Osteocyte (in vitro differentiated cells): ENCODE measurements around the gene TLNRD1. TPM values are rescaled to one million over a fixed set of nuclear protein-coding genes. Genes with fewer than 3 reads are reported as not detected.

Experiments
- DNase-seq: peaks from one replicate; pipeline ENCODE4 v3.0.0; 2021; ENCODE audit warnings: mixed read lengths; ENCODE audit not compliant: unreplicated experiment; ENCODE audit errors: extremely low spot score
- H3K27ac Mint-ChIP-seq: one replicate; pipeline ENCODE4 v1.8.0; 2021; ENCODE audit warnings: mild to moderate bottlenecking, mixed read lengths; ENCODE audit not compliant: unreplicated experiment
- H3K27me3 Mint-ChIP-seq: one replicate; pipeline ENCODE4 v1.8.0; 2021; ENCODE audit warnings: mixed read lengths; ENCODE audit not compliant: unreplicated experiment
- H3K36me3 Mint-ChIP-seq: one replicate; pipeline ENCODE4 v1.8.0; 2021; ENCODE audit warnings: mixed read lengths; ENCODE audit not compliant: unreplicated experiment
- H3K4me1 Mint-ChIP-seq: one replicate; pipeline ENCODE4 v1.8.0; 2021; ENCODE audit warnings: mixed read lengths; ENCODE audit not compliant: unreplicated experiment
- H3K4me3 Mint-ChIP-seq: one replicate; pipeline ENCODE4 v1.8.0; 2021; ENCODE audit warnings: mild to moderate bottlenecking, moderate library complexity, mixed read lengths; ENCODE audit not compliant: unreplicated experiment
- H3K9me3 Mint-ChIP-seq: one replicate; pipeline ENCODE4 v1.8.0; 2021; ENCODE audit warnings: mixed read lengths; ENCODE audit not compliant: unreplicated experiment
- total RNA-seq: library from RNA; stranded (reverse); gene quantifications from 2 replicates; pipeline ENCODE4 v1.2.1, GENCODE V29; 2021
- TF ChIP-seq, protein P1 (sequence below): fragments of 200-600 bp; sonication (generic); IDR thresholded peaks from 2 replicates; pipeline ENCODE4 v1.5.0; 2021; ENCODE audit warnings: antibody characterized with exemption, mild to moderate bottlenecking, moderate library complexity

The TLNRD1 gene
- total RNA-seq, 1 donor from 2014 or later, result 10.6 TPM

DNA sequence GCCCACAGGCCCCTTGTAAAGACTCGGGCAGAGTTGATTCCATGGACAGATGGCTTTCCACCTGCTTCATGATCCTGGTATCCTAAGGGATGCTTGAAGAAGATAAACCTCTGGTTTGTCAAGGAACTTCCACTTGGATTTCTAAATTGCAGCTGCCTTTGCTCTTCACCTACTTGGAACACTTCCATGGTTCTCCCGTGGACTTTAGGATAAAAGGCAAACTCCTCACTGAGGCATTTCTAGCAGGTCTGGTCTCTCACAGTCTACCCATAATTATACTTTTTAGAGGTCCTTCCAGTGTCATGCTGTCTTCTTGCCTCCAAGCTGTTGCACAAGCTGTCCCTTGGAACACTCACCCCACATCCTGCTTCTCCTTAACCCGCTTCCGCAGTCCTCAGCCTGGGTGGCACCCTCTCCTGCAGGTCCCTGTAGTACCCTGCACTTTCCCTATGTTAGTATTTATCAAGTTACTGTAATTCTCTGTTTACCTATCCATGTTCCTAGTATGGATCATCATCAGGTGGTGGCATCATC lies 12.7 kb downstream of the TLNRD1 start:
- no peak for DNase-seq
- no peaks in the 10 kb centered on the region for H3K27me3 Mint-ChIP-seq
- H3K9me3 Mint-ChIP-seq, result no peaks in the 10 kb centered on the region
- H3K27ac Mint-ChIP-seq, result no peak overlapping the region
- H3K36me3 Mint-ChIP-seq, result no peaks in the 10 kb centered on the region
- TF ChIP-seq, protein P1, sequence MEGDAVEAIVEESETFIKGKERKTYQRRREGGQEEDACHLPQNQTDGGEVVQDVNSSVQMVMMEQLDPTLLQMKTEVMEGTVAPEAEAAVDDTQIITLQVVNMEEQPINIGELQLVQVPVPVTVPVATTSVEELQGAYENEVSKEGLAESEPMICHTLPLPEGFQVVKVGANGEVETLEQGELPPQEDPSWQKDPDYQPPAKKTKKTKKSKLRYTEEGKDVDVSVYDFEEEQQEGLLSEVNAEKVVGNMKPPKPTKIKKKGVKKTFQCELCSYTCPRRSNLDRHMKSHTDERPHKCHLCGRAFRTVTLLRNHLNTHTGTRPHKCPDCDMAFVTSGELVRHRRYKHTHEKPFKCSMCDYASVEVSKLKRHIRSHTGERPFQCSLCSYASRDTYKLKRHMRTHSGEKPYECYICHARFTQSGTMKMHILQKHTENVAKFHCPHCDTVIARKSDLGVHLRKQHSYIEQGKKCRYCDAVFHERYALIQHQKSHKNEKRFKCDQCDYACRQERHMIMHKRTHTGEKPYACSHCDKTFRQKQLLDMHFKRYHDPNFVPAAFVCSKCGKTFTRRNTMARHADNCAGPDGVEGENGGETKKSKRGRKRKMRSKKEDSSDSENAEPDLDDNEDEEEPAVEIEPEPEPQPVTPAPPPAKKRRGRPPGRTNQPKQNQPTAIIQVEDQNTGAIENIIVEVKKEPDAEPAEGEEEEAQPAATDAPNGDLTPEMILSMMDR, result no peak
- H3K4me1 Mint-ChIP-seq, result peaks cover 4% of the 10 kb centered on the region
- H3K4me3 Mint-ChIP-seq, result no peak overlapping the region

DNA sequence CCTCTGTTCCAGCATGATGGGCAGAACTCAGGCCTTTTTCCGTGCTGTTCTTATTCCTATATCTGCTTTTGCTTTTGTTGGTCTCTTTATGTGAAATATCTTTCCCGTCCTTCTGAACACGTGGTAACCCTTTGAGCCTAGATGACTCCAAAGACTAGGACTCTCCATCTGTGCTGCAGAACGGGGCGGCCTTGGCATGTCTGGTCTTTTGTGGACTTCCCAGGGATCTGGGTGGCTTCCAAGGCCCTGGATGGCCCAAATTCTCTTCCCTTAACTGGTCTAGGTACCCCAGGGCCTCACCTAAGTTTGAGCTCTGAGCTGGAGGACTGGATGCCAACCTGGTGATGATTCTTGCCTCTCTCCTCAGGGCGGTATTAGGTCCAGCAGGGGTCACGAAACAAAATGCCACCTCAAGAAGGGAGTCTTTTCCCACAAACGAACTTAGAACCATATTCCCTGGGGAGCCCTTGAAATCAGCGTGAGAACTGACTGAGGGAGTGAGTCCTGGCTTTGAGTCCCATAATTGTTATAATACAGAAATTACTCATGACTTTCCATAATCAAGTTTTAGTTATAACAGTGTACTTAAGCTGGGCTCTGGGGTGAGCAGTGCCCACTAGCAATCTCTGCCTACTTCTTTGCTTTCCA lies 13.8 kb downstream of the TLNRD1 start:
- no peak overlapping the region for H3K27ac Mint-ChIP-seq

DNA sequence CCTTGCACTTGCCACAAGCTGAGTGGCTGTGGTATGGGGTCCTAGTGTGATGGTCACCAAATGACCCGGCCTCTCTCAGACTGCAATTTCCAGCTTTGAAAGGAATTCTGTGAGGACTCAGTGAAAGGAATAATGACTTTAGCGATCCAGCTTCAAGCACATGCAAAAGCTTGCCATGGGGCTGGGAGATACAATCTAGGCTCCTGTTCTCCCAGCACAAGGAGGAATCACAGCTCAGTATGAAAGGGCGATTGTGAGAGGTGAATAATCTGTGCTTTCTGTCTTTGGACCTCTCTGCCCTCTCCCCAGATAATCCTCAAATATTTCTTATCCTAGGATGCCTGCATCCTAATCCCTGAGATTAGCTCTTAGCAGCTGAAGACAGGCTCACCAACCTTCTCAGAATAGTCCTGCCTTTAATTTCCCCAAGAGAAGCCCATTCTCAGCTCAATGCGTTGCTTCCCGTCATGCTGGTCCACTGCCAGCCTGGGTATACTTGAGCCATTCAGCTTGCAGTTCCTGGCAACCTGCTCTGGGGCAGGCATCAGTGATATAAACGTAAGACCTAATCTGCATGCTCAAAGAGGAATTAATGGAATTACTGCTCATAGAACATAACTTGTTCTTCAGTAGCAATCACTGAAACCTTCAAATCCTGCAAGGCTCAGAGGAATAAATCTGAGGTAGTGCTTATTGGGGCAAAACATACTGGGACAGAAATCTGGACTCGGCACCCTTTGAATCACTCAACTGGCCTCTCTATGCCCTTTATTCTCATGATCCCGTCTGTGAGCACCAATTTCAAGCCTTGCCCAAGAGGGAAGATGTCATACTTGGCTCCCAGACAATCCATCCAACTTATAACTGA lies 15.1 kb downstream of the TLNRD1 start:
- no peak overlapping the region for H3K27ac Mint-ChIP-seq
- no peak for DNase-seq
- peaks cover 2% of the 10 kb centered on the region for H3K4me1 Mint-ChIP-seq
- H3K36me3 Mint-ChIP-seq, result no peaks in the 10 kb centered on the region
- no peaks in the 10 kb centered on the region for H3K27me3 Mint-ChIP-seq
- H3K9me3 Mint-ChIP-seq, result no peaks in the 10 kb centered on the region
- TF ChIP-seq, protein P1, result no peak
- no peak overlapping the region for H3K4me3 Mint-ChIP-seq

More for the DNA sequence above, 13.8 kb downstream of the TLNRD1 start:
- no peaks in the 10 kb centered on the region for H3K36me3 Mint-ChIP-seq
- H3K4me1 Mint-ChIP-seq, result peaks cover 2% of the 10 kb centered on the region
- TF ChIP-seq, protein P1, result no peak
- H3K27me3 Mint-ChIP-seq, result no peaks in the 10 kb centered on the region
- DNase-seq, result no peak
- H3K9me3 Mint-ChIP-seq, result no peaks in the 10 kb centered on the region
- no peak overlapping the region for H3K4me3 Mint-ChIP-seq

DNA sequence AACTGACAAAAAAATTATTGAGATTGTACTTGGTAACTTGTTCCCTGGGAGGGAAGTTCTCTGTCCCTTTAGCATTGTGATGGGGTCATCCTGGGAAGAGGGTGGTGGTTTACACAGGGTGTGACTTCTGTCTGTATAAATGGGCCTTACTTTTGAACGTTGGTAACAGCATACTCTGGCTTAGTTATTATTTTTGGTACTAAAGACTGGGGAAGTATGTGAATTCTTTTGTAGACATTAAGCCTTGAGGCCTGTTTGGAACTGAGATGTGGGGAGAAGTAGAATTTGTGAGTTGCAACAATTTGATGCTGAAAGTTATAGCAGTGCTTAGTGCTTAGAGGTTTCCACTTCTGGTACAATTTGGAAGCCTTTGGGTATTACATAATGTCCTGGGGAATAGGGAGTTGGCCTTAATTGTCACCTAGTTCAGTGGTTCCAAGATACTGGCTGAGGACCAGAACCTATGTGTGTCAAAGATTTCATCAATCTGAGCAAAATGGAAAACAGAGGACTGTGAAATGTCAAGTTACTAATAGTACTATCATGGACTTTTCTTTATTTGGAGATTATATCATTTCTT lies 15.9 kb downstream of the TLNRD1 start:
- no peak for DNase-seq
- TF ChIP-seq, protein P1, result no peak
- Mint-ChIP-seq H3K27me3 (no peaks in the 10 kb centered on the region), H3K9me3 (no peaks in the 10 kb centered on the region), H3K36me3 (no peaks in the 10 kb centered on the region), H3K4me1 (peaks cover 2% of the 10 kb centered on the region), H3K27ac (no peak overlapping the region), H3K4me3 (no peak overlapping the region)

DNA sequence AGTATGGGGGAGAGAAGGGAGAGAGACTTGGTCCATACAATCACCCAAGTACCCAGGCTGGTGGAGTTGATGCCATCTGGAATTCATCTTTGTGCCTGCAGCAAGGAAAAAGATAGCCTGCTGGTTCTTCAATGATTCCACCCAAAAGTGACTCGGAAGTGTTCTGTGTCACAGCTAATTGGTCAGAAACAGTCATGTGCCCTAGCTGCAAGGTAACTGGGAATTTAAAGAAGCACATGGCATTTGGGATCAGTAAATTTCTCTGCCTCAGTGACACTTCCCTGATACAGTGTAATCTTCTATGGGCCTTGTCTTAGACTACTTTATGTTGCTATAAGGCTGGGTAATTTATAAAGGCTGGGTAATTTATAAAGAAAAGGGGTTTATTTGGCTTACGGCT lies 17.5 kb downstream of the TLNRD1 start:
- TF ChIP-seq, protein P1, result no peak
- no peak overlapping the region for H3K27ac Mint-ChIP-seq
- no peaks in the 10 kb centered on the region for H3K27me3 Mint-ChIP-seq
- no peaks in the 10 kb centered on the region for H3K36me3 Mint-ChIP-seq
- H3K4me3 Mint-ChIP-seq, result no peak overlapping the region
- no peaks in the 10 kb centered on the region for H3K9me3 Mint-ChIP-seq
- peaks cover 3% of the 10 kb centered on the region for H3K4me1 Mint-ChIP-seq
- DNase-seq, result no peak
